ENCODE results near the gene CAMK2N2. TPM values are rescaled to one million over a fixed set of nuclear protein-coding genes. Genes with fewer than 3 reads are reported as not detected.
A peak's percentile ranks its signal among the peaks of the same experiment; 100 is the strongest.

CAMK2N2 gene
- polyA plus RNA-seq (2014; cell fraction: cytosol; rRNA removed) = 3.4 and 3.9 TPM in 2 replicates
- 0.60 and 1.1 TPM in 2 replicates for polyA plus RNA-seq (2014; cell fraction: nucleus; rRNA removed)

DNA sequence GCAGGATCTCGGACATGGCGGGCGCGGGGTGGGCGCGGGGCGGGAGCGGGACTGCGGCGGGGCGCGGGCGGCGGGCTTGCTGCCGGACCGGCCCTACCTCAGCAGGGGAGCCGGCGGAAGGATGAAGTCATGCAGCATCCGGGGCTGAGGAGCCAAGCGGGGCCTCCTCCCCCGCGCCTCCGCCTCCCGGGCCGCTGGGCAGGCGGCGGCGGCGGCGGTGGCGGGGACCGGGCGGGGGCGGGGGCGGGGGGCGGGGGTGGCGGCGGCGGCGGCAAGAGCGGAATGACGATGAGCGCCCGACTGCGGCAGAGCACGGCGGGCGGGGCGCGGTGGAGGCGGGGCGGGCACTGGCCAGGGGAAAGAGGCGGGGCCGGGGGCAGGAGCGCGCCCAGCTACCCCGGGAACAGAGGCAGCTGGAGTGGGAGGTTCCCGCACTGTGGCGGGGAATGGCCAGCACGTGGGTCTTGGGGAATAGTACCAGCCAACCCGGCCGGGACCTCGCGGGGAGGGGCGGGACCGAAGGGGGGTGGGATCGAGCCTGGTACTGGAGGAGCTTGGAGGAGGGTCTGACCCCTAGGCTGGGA is at the start of gene CAMK2N2:
Gene CAMK2N2, minus strand, starts transcription at position 284 of the 584 bp plus-strand sequence. Its CDS starts 268 bp downstream, at position 16.
- DNase-seq (ENCODE audit: low spot score) = peak; percentile 97

DNA sequence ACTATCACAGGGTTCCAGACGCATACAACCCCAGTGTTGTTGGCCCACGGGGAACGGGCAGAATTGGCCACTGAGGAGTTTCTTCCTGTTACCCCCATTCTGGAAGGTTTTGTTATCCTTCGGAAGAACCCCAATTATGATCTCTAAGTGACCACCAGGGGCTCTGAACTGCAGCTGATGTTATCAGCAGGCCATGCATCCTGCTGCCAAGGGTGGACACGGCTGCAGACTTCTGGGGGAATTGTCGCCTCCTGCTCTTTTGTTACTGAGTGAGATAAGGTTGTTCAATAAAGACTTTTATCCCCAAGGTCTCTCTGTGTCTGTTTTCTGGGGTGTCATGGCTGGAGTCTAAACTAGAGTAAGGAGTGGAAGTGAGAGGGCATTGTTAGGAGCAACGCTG is 47.4 kb upstream of the CAMK2N2 start:
- DNase-seq (ENCODE audit: low spot score) = no peak

DNA sequence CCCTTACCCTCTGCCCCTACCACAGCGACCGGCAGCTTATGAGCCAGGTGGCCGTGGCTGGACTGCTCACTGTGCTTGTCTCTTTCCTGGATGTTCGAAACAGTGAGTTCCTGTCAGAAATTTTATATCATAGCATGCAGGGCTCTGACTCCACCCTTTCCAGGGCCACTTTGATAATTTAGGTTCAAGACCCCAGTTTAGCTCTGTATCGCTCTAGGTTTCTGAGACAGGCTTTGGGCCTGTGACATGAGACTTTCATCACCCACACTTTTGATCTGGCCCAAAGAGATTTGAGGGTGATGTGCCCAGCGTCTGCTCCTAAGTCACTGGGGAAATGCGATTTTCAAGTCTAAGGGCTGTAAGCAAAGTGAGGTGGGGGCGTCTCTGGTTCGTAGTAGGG is 46.6 kb upstream of the CAMK2N2 start:
- no peak for DNase-seq (ENCODE audit: low spot score)

DNA sequence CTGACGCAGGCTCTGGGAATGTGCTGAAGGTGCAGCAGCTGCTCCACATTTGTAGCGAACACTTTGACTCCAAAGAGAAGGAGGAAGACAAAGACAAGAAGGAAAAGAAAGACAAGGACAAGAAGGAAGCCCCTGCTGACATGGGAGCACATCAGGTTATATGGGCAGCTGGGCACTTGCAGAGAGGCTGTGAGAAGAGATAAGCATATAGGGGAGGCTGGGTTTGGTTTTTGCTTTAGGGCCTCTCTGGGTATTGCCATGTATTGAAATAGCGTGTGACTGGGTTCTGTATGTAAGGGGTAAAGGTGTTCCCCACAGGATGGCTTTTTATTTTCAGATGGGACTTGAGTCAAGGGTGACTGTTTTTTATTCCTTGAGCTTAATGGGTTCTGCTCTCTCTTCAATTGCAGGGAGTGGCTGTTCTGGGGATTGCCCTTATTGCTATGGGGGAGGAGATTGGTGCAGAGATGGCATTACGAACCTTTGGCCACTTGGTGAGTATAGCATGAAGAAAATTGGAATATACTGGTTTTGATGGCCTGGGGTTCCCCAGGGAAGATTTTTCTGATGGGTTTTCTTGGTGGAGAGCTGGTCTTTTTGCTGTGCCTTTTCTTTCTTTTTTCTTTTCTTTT is 45.1 kb upstream of the CAMK2N2 start:
- no peak for DNase-seq (ENCODE audit: low spot score)

DNA sequence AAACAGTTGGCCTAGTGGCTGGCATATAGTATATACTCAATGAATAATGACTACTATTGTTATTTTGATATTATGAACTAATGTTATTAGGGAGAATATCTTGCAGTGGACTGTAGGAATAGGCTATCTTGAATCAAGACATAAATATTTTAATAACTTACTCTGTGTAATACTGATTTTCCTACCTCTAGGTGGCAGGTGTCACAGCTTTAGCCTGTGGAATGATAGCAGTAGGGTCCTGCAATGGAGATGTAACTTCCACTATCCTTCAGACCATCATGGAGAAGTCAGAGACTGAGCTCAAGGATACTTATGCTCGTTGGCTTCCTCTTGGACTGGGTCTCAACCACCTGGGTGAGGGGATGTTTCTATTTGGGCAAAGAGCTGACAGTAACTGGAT is 44.2 kb upstream of the CAMK2N2 start:
- DNase-seq (ENCODE audit: low spot score) = no peak

DNA sequence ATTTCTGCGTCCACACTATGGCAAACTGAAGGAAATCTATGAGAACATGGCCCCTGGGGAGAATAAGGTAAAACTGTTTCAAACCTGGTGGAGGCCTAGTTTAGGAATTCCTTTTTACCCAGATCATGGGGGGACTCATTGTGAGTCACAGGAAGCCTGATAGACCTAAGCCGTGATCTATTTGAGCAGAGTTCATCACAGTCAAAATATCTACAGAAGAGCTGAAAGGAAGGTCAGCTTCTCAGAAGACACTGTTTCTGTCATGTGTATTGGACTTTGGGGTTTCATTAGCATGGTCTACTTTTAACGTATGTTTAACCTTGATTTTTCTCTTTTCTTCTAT is 39.0 kb upstream of the CAMK2N2 start:
- no peak for DNase-seq (ENCODE audit: low spot score)

DNA sequence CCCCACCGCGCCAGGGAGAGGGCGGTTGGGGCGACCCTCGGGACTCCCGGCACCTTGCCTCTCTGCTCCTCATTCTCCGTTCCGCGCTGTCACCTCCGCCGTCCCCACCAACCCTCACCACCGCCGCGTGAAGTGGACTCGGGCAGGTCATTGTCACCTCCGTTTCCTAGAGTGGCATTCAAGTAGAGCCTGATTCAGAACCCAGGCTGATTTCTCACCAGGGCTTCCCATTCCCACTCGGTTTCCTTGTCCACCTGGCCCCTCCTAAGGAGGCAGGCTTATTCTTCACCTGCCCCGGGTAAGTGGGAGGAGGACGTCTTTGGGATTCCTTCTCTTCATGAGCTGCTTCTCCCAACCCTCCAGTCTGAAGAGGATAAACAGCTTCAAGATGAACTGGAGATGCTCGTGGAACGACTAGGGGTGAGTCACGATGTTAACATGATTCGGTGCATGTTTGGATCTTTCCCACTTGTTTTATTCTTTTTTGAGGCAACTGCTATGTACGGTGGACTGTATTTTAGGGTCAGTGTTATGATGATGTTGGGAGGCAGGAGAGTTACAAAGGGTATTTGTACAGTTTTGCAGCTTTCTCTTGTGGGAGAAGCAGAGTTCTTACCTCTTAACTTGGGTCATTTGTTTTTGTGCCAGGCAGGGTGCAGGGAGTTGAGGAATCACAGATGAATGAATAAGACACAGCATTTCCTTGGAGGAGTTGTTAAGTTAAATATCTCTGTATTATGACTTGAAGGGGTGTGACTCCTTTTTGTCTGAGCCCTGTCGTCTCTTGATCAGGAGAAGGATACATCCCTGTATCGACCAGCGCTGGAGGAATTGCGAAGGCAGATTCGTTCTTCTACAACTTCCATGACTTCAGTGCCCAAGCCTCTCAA is 38.4 kb upstream of the CAMK2N2 start:
- DNase-seq (ENCODE audit: low spot score) = no peak

DNA sequence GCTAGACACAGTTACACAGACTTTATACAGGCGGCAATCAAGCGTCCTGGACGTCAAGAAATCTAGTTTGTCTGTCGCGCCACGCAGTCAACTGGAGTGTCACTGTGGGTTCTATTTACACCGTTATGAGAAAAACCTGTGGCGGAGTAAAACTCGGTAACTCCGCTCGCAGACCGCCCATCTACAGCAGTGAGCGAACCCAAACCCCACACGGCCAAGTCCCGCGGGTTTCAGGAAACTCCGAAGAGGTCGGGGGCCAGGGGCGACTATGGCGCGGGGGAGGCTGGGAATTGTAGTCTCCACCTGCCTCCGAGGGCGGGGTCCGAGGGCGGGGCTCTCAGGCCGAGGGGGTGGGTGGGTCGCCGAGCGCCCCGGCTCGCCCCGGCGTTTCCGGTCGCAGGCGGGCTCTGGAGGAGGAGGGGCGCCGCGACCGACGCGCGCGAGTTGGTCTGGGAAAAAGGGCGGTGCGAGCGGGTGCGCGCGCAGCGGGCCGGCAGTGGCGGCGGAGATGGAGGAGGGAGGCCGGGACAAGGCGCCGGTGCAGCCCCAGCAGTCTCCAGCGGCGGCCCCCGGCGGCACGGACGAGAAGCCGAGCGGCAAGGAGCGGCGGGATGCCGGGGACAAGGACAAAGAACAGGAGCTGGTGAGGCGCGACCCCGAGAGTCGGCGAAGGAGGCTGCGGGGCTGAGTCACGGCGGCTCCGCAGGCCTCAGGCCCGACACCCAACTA is 37.6 kb upstream of the CAMK2N2 start, which contains the start of gene PSMD2:
Gene PSMD2, plus strand, starts transcription at position 483 of the 729 bp plus-strand sequence. Its CDS starts 26 bp downstream, at position 509.
- peak; percentile 96 for DNase-seq (ENCODE audit: low spot score)

DNA sequence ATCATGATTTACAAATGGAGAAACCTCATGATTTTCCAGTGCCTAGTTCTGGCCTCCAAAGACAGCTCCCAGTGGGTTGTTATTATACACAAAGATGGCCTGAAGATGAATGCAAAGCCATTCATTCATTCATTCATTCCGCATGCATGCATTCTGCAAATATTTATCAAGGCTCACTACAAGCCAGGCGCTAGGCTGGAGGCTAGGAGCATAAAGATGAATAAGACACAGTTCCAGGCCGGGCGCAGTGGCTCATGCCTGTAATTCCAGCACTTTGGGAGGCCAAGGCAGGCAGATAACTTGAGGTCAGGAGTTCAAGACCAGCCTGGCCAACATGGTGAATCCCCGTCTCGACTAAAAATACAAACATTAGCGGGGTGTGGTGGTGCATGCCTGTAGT is 35.3 kb upstream of the CAMK2N2 start:
- no peak for DNase-seq (ENCODE audit: low spot score)

DNA sequence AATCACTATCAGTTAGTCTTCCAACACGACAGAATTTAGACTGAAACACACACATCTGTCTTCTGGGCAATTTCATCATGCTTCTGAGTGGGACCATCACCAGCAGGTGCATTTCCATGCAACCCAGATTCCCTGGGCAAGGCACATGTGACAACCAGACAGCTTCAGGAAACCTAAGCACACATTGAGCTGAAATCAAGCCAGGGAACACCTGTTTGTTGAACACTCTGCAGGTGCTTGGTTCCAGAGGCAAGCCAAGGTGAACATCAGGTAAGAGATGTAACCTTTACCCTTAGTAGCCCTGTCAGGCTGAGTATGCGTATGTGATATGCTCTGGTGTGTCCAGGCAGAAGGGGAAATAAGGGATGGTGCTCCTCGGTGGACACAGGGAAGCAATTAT is 34.4 kb upstream of the CAMK2N2 start:
- no peak for DNase-seq (ENCODE audit: low spot score)

DNA sequence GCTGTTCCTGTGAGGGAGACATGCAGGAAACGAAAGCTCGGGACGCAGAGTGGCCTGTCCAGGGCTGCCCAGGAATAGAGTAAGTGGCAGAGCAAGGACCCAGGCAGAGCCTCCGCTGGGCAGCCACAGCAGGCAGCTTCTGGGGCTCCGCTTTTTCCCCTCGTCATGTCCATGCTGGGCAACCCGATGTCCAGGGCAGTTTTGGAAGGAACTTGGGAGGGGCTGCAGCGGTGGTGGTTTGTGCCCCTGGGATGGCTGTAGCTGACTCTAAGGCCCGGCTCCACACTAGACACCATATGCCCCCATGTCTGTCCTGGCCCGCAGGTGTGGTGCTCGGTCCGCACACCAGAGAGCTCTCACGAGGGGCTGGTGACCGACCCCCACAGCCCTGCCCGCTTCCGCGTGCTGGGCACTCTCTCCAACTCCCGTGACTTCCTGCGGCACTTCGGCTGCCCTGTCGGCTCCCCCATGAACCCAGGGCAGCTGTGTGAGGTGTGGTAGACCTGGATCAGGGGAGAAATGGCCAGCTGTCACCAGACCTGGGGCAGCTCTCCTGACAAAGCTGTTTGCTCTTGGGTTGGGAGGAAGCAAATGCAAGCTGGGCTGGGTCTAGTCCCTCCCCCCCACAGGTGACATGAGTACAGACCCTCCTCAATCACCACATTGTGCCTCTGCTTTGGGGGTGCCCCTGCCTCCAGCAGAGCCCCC is 30.5 kb upstream of the CAMK2N2 start:
- DNase-seq (ENCODE audit: low spot score) = no peak

DNA sequence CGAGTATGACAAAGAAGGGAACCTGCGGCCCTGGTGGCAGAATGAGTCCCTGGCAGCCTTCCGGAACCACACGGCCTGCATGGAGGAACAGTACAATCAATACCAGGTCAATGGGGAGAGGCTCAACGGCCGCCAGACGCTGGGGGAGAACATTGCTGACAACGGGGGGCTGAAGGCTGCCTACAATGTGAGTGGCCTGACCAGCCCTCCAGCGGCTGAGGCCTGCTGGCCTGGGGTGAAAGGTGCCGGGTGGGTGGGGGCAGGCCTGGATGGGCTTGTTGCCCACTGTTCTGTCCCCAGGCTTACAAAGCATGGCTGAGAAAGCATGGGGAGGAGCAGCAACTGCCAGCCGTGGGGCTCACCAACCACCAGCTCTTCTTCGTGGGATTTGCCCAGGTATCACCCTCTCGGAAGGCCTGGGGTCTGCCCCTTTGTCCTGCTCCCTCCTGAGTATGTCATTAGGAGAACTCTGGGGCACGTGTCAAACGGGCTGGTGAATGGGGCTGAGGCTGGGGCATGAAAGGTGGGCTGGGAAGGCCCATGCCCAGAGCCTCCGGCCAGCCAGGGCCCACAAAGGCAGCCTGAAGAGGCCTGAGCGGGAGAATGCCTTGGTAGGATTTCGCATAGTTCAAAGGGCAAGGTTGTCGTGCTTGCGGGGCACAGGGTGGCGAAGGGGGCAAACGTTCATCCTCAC is 29.8 kb upstream of the CAMK2N2 start:
- DNase-seq (ENCODE audit: low spot score) = no peak

DNA sequence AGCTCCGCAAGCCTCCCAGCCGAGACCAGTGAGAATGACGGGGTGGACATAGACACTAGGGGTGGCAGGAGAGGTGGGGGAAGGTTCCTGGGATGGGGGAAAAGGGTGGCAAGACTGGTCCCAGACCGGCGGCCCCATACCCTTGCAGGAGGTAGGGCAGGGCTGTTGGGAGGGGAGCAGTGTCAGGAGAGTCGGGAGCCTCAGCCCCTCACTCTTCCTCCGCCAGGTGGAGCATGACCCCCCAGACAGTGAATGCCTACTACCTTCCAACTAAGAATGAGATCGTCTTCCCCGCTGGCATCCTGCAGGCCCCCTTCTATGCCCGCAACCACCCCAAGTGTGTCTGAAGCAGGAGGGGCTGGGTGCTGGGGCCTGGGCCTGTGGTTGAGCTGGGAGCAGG is 29.0 kb upstream of the CAMK2N2 start:
- DNase-seq (ENCODE audit: low spot score) = no peak

DNA sequence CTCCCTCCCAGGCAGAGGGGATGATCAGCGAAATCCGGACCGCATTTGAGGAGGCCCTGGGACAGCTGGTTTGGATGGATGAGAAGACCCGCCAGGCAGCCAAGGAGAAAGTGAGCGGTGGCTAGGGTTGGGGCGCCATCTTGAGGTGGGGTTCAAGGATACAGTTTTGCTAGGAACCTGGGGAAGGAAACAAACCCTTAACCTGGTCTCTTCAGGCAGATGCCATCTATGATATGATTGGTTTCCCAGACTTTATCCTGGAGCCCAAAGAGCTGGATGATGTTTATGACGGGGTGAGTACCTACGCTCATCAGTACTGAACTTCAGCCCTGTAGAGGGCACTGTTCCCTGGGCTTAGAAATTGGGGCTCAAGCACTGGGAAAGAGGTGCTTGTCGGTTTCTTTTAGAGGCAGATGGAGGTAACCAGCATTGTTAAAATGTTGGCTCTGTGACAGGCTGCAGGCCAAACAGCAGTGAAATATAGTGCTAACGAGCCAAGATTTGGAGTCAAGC is 28.1 kb upstream of the CAMK2N2 start:
- peak; percentile 84 for DNase-seq (ENCODE audit: low spot score)

DNA sequence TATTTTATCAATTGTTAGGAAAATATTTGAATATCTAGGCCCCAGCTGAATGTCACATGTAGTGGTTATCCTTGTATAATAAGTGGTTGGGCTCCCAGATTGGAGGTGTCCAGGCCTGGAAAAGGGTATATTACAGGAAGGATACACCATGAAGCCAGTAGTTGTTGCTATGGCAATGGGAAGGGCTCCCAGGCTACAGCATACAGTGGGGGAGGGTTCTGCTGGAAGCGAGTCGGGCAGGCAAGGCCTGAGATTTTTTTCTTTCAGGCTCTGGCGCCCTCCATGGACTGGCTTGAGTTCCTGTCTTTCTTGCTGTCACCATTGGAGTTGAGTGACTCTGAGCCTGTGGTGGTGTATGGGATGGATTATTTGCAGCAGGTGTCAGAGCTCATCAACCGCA is 23.3 kb upstream of the CAMK2N2 start:
- peak; percentile 88 for DNase-seq (ENCODE audit: low spot score)

DNA sequence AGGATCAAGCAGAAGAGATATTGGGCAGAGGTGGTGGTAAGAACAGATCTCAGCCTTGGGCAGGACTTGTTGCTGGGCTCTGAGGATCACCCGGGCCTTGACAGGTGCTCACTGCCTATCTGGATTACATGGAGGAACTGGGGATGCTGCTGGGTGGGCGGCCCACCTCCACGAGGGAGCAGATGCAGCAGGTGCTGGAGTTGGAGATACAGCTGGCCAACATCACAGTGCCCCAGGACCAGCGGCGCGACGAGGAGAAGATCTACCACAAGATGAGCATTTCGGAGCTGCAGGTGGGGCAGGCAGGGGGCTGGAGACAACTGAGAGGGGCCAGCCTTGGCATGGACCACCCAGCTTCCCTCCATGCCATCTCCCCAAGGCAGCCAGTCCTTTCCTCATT is 22.3 kb upstream of the CAMK2N2 start:
- DNase-seq (ENCODE audit: low spot score) = no peak

DNA sequence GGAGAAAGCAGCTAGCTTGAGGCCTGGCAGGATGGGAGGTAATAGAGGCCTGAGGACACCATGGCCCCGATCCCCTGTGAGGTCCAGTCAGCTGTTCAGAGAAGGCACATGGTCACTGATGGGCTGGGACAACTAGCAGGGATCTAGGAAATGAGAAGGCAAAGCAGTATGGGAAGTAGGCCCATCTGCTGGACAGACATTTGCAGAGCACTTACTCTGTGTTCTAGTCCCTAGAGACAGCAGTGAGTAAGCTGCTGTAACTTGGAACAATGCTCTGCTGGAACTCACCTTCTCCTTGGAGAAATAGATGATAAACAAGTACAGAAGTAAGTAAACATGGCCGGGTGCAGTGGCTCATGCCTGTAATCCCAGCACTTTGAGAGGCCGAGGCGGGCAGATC is 21.6 kb upstream of the CAMK2N2 start:
- DNase-seq (ENCODE audit: low spot score) = no peak

DNA sequence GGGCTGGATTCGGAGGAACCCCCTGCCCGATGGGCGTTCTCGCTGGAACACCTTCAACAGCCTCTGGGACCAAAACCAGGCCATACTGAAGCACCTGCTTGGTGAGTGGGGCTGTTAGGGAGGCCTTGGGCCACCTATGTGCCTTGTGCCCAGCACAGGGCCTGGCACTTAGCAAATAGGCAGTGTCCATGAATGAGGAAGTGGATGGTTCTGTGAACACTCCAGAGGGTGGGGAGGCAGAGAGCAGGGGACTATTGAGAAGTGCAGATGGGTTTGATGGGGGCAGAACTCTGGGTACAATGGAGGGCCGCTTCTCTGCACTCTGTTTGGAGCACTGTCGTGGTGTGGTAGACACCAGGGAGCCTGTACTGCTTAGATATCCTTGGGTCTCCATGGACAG is 16.0 kb upstream of the CAMK2N2 start:
- no peak for DNase-seq (ENCODE audit: low spot score)

DNA sequence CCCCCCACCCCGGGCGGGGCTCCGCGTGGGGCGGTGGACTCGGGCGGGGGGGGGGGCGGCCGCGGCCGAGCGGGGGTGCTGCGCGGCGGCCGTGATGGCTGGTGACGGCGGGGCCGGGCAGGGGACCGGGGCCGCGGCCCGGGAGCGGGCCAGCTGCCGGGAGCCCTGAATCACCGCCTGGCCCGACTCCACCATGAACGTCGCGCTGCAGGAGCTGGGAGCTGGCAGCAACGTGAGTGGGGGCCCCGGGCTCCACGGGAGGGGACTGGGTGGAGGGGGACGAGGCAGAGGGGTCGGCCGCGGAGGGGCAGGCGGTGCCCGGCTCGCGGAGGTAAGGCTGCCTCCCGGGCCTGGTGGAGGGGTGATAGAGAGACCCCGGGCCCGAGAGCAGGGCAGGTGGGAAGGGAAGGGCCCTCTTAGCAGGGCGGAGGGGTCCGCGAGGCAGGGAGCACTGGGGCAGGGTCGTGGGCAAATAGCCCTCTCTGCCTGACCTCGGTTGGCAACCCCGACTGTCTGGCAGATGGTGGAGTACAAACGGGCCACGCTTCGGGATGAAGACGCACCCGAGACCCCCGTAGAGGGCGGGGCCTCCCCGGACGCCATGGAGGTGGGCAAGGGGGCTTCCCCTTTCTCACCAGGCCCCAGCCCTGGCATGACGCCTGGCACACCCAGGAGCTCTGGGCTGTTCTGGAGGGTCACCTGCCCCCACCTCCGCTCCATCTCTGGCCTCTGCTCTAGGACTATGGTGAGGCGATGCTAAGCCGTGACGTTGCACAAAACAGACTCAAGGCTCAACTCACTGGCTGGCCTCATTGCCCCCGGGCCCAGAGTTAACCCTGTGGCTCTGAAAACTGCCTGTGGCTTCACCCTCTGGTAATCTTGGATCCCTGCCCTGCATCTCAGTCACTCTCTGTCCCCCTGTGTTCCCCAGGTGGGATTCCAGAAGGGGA is 14.9 kb upstream of the CAMK2N2 start, which contains the start of gene ECE2:
Gene ECE2, plus strand, starts transcription at position 62 of the 950 bp plus-strand sequence. Its CDS starts 132 bp downstream, at position 194.
- no peak for DNase-seq (ENCODE audit: low spot score)
